ENCODE data around the gene IL17REL.

Gene IL17REL

DNA sequence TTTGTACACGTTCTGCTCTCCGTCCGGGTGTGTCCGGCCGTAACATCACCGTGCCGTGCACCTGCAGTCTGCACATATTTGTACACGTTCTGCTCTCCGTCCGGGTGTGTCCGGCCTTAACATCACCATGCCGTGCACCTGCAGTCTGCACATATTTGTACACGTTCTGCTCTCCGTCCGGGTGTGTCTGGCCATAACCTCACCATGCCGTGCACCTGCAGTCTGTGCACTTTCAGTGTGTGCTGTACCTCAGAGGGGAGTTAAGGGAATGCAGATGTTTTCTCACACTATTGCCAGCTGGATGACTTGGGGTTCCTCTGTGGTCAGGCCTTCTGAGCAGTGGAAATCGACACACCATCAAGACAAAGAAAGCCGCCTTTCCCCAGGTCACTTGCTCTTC lies 41.3 kb upstream of the IL17REL start:
- Histone ChIP-seq H3K9ac (ENCODE audit: low read depth, low read length) (no peak overlapping the region), H3K27me3 (ENCODE audit: control insufficient read depth, insufficient read depth, low read length) (peaks cover 5% of the 10 kb centered on the region), H3K4me3 (ENCODE audit: low read depth, low read length) (no peak overlapping the region), H3K9me3 (ENCODE audit: control insufficient read depth, insufficient read depth, low read length) (no peaks in the 10 kb centered on the region), H3K4me1 (ENCODE audit: control insufficient read depth, insufficient read depth, low read length) (no peaks in the 10 kb centered on the region), H3K36me3 (ENCODE audit: control insufficient read depth, insufficient read depth, low read length) (no peaks in the 10 kb centered on the region)

DNA sequence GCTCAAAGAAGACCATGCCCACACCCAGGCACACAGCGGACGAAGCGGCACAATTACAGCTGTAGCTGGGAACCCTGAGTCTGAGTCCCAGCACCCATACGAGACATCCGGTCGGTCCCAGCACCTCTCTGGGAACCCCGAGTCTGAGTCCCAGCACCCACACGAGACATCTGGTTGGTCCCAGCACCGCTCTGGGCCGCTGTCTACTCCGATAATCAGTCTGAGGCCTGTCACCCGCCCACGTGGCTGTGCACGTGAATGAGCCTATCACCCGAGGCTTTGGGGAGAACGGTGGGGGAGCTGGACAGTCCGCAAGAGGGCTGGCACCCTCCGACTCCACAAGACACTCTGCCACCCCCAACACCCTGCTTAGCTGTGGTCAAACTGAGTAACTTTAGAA lies 39.4 kb upstream of the IL17REL start:
- Histone ChIP-seq H3K36me3 (ENCODE audit: control insufficient read depth, insufficient read depth, low read length) (no peaks in the 10 kb centered on the region), H3K9ac (ENCODE audit: low read depth, low read length) (no peak overlapping the region), H3K9me3 (ENCODE audit: control insufficient read depth, insufficient read depth, low read length) (no peaks in the 10 kb centered on the region), H3K4me1 (ENCODE audit: control insufficient read depth, insufficient read depth, low read length) (no peaks in the 10 kb centered on the region), H3K4me3 (ENCODE audit: low read depth, low read length) (no peak overlapping the region), H3K27me3 (ENCODE audit: control insufficient read depth, insufficient read depth, low read length) (peaks cover 2% of the 10 kb centered on the region)

DNA sequence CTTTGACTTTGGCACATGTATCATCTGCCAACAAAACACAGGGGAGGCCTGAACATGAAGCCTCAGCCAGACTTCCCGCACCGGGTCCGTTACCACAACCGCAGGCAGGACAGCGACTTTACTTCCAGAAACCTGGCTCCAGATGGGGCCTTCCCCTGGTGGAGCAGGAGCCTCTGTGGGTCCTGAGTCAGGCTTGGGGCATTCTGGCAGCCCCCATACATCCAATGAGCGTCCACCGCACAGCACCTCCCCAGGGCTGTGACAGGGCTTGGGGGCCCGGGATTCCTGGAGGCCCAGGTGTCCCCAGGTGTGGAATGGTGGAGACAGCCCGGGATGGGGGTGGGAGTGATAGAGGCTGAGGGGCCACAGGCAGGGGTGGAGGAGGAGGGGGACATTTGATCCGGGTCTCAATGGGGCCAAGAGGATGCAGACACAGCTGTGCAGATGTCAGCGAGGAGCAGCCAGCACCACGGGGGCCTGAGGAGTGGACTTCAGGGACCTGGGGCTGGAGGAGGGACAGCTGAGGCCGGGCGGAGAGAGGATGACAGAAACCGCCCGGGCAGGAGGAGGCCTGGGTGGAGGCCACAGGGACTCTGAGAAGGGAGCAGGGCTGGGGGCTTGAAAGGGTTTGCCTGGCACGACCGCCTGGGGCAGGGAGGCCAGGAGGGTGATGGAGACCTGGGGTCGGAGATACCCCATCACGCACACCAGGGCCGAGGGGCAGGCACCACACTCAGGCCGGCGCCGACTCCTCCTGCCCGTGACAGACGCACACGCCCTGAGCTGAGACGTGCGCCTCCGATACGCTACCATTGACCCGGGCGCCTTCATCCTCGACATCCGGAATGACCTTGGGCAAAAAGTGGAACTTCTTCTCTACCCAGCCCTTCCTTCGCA lies 37.0 kb upstream of the IL17REL start:
- Histone ChIP-seq H3K9me3 (ENCODE audit: control insufficient read depth, insufficient read depth, low read length) (no peaks in the 10 kb centered on the region), H3K4me3 (ENCODE audit: low read depth, low read length) (no peak overlapping the region), H3K4me1 (ENCODE audit: control insufficient read depth, insufficient read depth, low read length) (no peaks in the 10 kb centered on the region), H3K9ac (ENCODE audit: low read depth, low read length) (no peak overlapping the region), H3K27me3 (ENCODE audit: control insufficient read depth, insufficient read depth, low read length) (no peaks in the 10 kb centered on the region), H3K36me3 (ENCODE audit: control insufficient read depth, insufficient read depth, low read length) (no peaks in the 10 kb centered on the region)

DNA sequence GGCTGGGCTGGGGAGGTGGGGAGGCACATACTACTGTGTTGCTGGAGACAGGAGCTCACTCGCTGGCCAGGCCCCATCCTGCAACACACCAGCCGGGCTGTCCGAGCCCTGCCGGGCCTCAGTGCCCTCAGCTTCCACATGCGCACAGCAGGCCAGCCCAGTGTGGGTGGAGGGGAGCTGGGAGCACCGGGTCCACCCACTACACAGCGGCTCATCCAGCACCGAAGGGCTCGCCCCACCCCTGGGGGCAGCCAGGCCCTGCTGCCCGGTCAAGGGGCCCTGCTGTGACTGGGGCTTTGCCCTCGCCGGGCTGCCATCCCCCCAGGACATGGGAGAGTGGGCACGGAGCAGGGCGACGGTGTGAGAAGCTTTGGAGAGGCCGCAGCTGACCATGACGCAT lies 36.3 kb upstream of the IL17REL start:
- Histone ChIP-seq H3K36me3 (ENCODE audit: control insufficient read depth, insufficient read depth, low read length) (no peaks in the 10 kb centered on the region), H3K9me3 (ENCODE audit: control insufficient read depth, insufficient read depth, low read length) (no peaks in the 10 kb centered on the region), H3K27me3 (ENCODE audit: control insufficient read depth, insufficient read depth, low read length) (no peaks in the 10 kb centered on the region), H3K4me3 (ENCODE audit: low read depth, low read length) (no peak overlapping the region), H3K9ac (ENCODE audit: low read depth, low read length) (no peak overlapping the region), H3K4me1 (ENCODE audit: control insufficient read depth, insufficient read depth, low read length) (no peaks in the 10 kb centered on the region)

DNA sequence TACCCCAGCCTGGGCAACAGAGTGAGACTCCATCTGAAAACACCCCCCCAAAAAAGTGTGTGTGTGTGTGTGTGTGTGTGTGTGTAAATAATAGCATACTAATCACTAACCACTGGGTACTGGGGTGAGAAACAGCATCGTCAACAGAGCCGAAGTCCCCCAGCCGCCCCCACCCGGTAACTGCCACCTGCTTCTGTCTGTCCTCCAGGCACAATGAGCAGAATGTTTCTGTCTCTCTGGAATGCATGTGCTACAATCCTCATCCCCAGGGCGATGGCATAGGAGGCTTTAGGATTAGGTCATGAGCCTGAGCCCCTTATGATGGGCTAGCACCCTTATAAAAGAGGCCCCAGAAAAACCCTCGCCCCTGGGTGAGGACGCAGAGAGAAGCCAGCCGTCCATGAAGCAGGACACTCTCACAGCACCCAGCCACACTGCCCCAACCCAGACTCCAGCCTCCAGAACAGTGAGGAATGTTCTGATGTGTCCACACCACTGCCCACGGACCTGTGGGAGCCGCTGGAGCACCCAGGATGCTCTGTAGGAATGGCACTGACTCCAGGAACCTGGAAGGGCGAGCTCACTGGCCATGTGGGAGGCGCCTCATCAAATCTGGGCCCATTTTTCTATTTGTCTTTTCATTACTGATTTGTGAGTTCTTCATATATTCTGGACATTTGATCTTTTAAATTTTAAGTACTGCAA lies 35.6 kb upstream of the IL17REL start:
- Histone ChIP-seq H3K4me1 (ENCODE audit: control insufficient read depth, insufficient read depth, low read length) (no peaks in the 10 kb centered on the region), H3K9me3 (ENCODE audit: control insufficient read depth, insufficient read depth, low read length) (no peaks in the 10 kb centered on the region), H3K36me3 (ENCODE audit: control insufficient read depth, insufficient read depth, low read length) (no peaks in the 10 kb centered on the region), H3K4me3 (ENCODE audit: low read depth, low read length) (no peak overlapping the region), H3K27me3 (ENCODE audit: control insufficient read depth, insufficient read depth, low read length) (no peaks in the 10 kb centered on the region), H3K9ac (ENCODE audit: low read depth, low read length) (no peak overlapping the region)

DNA sequence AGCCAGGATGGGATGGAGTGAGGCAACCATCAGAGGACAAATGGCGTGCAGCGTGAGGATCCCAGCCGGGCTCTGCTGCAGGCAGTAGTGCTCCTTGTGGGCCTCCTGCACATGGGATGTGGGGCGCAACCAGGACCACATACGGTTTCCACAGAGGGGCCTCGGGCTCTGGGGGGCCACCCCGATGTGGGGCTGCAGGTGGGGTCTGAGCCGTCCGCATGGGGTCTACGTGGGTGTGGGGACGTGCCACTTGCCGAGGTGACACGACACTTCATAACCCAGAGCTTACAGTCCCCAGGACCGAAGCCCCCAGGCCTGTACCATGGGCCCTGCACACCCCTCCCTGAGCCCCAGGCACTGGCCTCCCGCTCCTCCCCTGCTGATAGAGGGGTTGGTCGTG lies 34.8 kb upstream of the IL17REL start:
- Histone ChIP-seq H3K36me3 (ENCODE audit: control insufficient read depth, insufficient read depth, low read length) (no peaks in the 10 kb centered on the region), H3K4me1 (ENCODE audit: control insufficient read depth, insufficient read depth, low read length) (no peaks in the 10 kb centered on the region), H3K9me3 (ENCODE audit: control insufficient read depth, insufficient read depth, low read length) (no peaks in the 10 kb centered on the region), H3K27me3 (ENCODE audit: control insufficient read depth, insufficient read depth, low read length) (no peaks in the 10 kb centered on the region), H3K4me3 (ENCODE audit: low read depth, low read length) (no peak overlapping the region), H3K9ac (ENCODE audit: low read depth, low read length) (no peak overlapping the region)

DNA sequence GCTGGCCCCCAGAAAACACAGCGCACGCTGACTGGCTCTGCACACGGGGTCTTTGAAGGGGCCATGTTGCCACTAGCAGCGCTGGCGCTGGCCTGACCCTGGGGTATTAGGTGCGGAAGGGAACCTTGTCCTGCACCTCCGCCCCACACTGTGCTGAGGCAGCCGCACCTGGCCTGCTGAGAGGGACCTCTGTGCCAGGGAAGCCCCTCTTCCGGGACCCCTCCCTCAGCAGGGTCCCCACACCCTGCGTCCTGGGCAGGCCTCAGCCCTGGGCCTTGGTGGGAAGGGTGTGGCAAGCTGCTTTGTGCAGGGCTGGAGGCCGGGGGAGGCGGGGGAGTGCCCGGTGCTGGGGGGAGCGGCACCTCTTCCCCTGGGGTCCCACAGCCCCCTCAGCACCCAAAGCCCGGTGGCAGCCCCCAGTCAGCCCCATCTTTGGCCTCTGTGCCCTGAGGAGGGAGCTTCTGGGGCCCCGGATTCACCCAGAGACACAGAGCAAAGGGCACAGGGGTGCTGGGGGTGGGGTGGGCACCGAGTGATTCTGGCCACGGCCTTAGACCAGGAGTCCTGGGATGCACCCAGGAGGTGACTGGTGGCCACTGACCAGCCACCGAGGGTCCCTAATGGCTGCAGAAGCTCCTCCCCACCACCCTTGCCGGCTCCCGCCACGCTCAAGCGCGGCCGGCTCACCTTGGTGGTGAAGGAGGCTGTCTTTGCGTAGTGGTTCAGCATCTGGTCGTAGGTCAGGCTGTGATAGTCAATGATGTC lies 34.1 kb upstream of the IL17REL start:
- Histone ChIP-seq H3K4me1 (ENCODE audit: control insufficient read depth, insufficient read depth, low read length) (no peaks in the 10 kb centered on the region), H3K9ac (ENCODE audit: low read depth, low read length) (no peak overlapping the region), H3K27me3 (ENCODE audit: control insufficient read depth, insufficient read depth, low read length) (no peaks in the 10 kb centered on the region)

DNA sequence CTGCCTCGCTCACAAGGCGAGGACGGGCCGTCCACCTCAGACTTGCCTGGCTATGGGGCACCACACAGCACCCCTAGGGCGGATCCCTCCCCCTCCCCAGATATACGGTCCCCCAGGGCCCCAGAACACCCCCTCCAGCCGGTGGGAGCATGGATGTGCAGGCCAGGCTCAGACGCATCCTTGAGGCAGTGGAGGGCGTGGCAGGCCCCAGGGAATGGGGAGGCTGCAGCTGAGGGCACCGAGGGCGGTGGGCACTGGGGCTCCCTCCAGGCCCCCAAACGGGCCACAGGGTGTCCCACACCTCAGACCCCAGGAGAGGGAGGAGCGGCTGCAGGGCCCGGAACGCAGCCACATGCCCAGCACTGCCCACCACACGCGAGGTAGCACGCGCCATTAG lies 33.5 kb upstream of the IL17REL start:
- no peak overlapping the region for H3K9ac ChIP-seq (ENCODE audit: low read depth, low read length)
- H3K9me3 ChIP-seq (ENCODE audit: control insufficient read depth, insufficient read depth, low read length) = no peaks in the 10 kb centered on the region
- no peak overlapping the region for H3K4me3 ChIP-seq (ENCODE audit: low read depth, low read length)
- no peaks in the 10 kb centered on the region for H3K4me1 ChIP-seq (ENCODE audit: control insufficient read depth, insufficient read depth, low read length)
- no peaks in the 10 kb centered on the region for H3K27me3 ChIP-seq (ENCODE audit: control insufficient read depth, insufficient read depth, low read length)
- H3K36me3 ChIP-seq (ENCODE audit: control insufficient read depth, insufficient read depth, low read length) = no peaks in the 10 kb centered on the region

More for the DNA sequence above, 34.1 kb upstream of the IL17REL start:
- Histone ChIP-seq H3K9me3 (ENCODE audit: control insufficient read depth, insufficient read depth, low read length) (no peaks in the 10 kb centered on the region), H3K4me3 (ENCODE audit: low read depth, low read length) (no peak overlapping the region), H3K36me3 (ENCODE audit: control insufficient read depth, insufficient read depth, low read length) (no peaks in the 10 kb centered on the region)

DNA sequence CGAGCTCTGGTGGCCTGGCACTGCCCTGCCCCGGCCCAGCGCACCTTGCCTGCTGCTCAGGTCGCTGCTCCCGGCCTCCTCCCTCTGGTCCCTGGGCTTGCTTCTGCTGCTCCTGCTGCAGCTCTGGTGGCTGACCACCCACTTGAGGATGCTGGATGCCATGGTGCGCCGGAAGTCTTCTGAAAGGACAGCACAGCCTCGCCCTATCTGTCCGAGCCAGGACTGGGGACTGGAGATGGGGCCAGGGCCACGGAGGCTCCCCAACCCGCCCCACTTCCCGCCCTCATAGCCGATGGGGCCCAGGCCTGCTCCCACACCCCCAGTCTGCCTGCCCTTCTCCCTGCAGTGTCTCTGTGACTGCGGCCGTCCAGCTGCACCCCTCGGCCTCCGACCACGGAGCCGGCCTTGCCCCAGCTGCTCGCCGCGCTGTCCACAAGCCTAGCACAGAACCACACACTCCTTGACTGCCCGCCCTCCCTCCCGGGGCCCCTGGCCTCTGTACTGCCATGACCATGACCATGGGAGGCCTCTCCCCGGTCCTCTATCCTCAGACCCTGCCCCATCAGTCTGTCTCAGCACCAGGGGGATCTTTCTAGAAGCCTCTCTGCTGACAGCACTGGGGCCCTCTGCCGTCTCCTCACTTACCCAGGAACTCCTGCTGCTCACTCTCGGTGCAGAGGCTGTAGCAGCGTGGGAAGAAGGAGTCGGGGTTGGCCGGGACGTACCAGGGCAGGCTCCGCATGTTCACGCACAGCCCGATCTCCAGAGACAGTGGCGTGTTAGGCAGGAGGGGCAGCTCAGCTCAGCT lies 32.9 kb upstream of the IL17REL start:
- Histone ChIP-seq H3K9ac (ENCODE audit: low read depth, low read length) (no peak overlapping the region), H3K27me3 (ENCODE audit: control insufficient read depth, insufficient read depth, low read length) (no peaks in the 10 kb centered on the region)

DNA sequence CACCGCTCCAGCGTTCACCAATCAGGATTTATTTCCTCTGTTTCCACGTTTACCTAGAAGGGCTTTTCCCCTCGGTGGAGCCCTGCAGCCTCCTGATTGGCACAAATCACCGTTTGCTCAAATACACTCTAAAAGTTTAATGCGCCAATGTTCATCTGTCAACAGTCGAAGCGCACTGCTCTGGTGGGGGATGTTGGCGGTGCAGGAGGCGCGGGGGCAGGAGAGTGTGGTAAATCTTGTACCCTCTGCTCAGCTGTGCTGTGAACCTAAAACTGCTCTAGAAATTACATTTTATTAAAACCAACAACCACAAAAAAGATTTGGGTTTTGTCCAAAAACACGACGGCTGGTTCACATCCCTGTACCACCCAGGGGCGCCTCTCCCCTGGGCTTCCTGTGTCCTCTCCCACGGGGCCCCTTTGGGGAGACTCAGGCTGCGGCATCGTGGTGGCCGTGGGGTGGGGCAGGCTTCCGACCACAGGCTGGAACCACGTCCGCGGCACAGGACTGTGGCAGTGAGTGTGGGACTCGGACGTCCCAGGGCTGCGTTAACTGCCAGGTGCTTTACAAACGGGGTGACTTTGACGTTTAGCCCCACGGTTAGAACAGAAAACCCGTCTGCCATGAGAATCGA lies 32.0 kb upstream of the IL17REL start:
- Histone ChIP-seq H3K4me3 (ENCODE audit: low read depth, low read length) (no peak overlapping the region), H3K4me1 (ENCODE audit: control insufficient read depth, insufficient read depth, low read length) (no peaks in the 10 kb centered on the region), H3K9me3 (ENCODE audit: control insufficient read depth, insufficient read depth, low read length) (no peaks in the 10 kb centered on the region), H3K27me3 (ENCODE audit: control insufficient read depth, insufficient read depth, low read length) (no peaks in the 10 kb centered on the region), H3K9ac (ENCODE audit: low read depth, low read length) (no peak overlapping the region), H3K36me3 (ENCODE audit: control insufficient read depth, insufficient read depth, low read length) (no peaks in the 10 kb centered on the region)

More for the DNA sequence above, 32.9 kb upstream of the IL17REL start:
- Histone ChIP-seq H3K4me3 (ENCODE audit: low read depth, low read length) (no peak overlapping the region), H3K4me1 (ENCODE audit: control insufficient read depth, insufficient read depth, low read length) (no peaks in the 10 kb centered on the region), H3K9me3 (ENCODE audit: control insufficient read depth, insufficient read depth, low read length) (no peaks in the 10 kb centered on the region), H3K36me3 (ENCODE audit: control insufficient read depth, insufficient read depth, low read length) (no peaks in the 10 kb centered on the region)
